Thymus (tissue), 11 donors: ENCODE measurements around the gene TXNDC16. TPM values are rescaled to one million over a fixed set of nuclear protein-coding genes. Genes with fewer than 3 reads are reported as not detected.

Source experiments
- DNase-seq, 9 donors: peaks; one replicate each; pipeline ENCODE4 v3.0.0-alpha.2; 2013; ENCODE audit warnings: low spot score in 9 of 9, low read depth in 6 of 9, missing footprints in 1 of 9
- H3K27ac ChIP-seq, 2 donors: one replicate each; pipeline ENCODE4 v1.5.1; 2013; ENCODE audit warnings: control low read depth in 1 of 2, low read depth in 1 of 2, low read length in 1 of 2, mild to moderate bottlenecking in 1 of 2, moderate library complexity in 1 of 2
- H3K27me3 ChIP-seq, 2 donors: one replicate each; pipeline ENCODE4 v1.5.1; 2013; ENCODE audit warnings: low read length in 1 of 2; ENCODE audit not compliant: control insufficient read depth in 2 of 2, insufficient read depth in 1 of 2
- H3K36me3 ChIP-seq, 2 donors: one replicate each; pipeline ENCODE4 v1.5.1; 2013; ENCODE audit warnings: low read length in 1 of 2, mild to moderate bottlenecking in 1 of 2, moderate library complexity in 1 of 2; ENCODE audit not compliant: control insufficient read depth in 2 of 2, insufficient read depth in 2 of 2
- H3K4me1 ChIP-seq, 2 donors: one replicate each; pipeline ENCODE4 v1.5.1; 2013; ENCODE audit warnings: low read length in 2 of 2; ENCODE audit not compliant: control insufficient read depth in 2 of 2, insufficient read depth in 2 of 2
- H3K4me3 ChIP-seq, 2 donors: one replicate each; pipeline ENCODE4 v1.5.1; 2013; ENCODE audit warnings: low read length in 2 of 2, control low read depth in 1 of 2, mild to moderate bottlenecking in 1 of 2
- H3K9me3 ChIP-seq, 2 donors: one replicate each; pipeline ENCODE4 v1.5.1; 2013; ENCODE audit warnings: low read length in 1 of 2, mild to moderate bottlenecking in 1 of 2; ENCODE audit not compliant: control insufficient read depth in 2 of 2, insufficient read depth in 1 of 2
- WGBS: extraction: QIAGEN DNeasy Blood & Tissue Kit; methylation state at CpG from one replicate; pipeline ENCODE4 v1.1.7; 2013; 5-methylcytosine and 5-hydroxymethylcytosine counted together
- polyA plus RNA-seq: library from polyadenylated mRNA; stranded (reverse); fragments of 200-250 nt; gene quantifications from one replicate; pipeline ENCODE4 v1.2.3, GENCODE V29; 2013
- total RNA-seq: library from RNA; stranded (reverse); fragments of 120-200 nt; gene quantifications from one replicate; pipeline ENCODE4 v1.2.4, GENCODE V29; 2013
- donor health status: healthy.

Gene TXNDC16
- total and polyA plus RNA-seq, 2 donors: 4.1 to 10.2 TPM

DNA sequence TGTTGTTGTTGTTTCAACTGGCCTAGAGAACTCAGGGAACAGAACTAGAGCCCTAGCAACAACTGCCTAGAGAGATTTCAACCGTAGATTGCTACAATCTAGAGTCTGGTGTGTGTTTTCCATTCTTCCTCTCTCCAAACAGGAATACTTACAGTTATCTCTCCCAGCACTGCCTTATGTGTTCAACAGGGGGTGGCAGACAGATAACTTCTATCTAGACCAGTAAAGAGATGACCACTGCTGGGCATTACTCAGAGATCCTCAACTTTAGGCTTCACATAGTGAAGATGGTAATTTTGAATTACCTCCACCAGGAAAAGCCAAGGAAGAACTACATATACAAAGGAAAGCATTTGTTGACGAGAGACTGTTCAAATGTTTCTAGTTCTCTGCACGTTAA is 4.8 kb downstream of the TXNDC16 start:
- no peak for DNase-seq
- no peak overlapping the region for H3K27ac ChIP-seq
- H3K9me3 ChIP-seq: no peaks in the 10 kb centered on the region
- peaks cover 9 to 12% of the 10 kb centered on the region in 2 donors for H3K4me1 ChIP-seq
- no peak overlapping the region for H3K4me3 ChIP-seq
- WGBS: 97% methylated on average over 3 of the region's 3 CpGs
- no peaks in the 10 kb centered on the region for H3K27me3 ChIP-seq
- H3K36me3 ChIP-seq: peaks cover 0 to 6% of the 10 kb centered on the region in 2 donors

- peaks cover 0 to 6% of the 10 kb centered on the region in 2 donors for H3K36me3 ChIP-seq
- H3K4me3 ChIP-seq: no peak overlapping the region
- WGBS: 92% methylated on average over 2 of the region's 2 CpGs
- no peaks in the 10 kb centered on the region for H3K9me3 ChIP-seq
- H3K27me3 ChIP-seq: no peaks in the 10 kb centered on the region
- no peak overlapping the region for H3K27ac ChIP-seq
- peaks cover 9 to 12% of the 10 kb centered on the region in 2 donors for H3K4me1 ChIP-seq
- no peak for DNase-seq
Observed at GRCh38 chr14:52547027-52547426, 5.3 kb downstream of the TXNDC16 start.

- WGBS: 95% methylated on average over 4 of the region's 4 CpGs
- no peak for DNase-seq
- no peaks in the 10 kb centered on the region for H3K9me3 ChIP-seq
- H3K27me3 ChIP-seq: no peaks in the 10 kb centered on the region
- peaks cover 9 to 11% of the 10 kb centered on the region in 2 donors for H3K4me1 ChIP-seq
- no peak overlapping the region for H3K27ac ChIP-seq
- peaks cover 0 to 8% of the 10 kb centered on the region in 2 donors for H3K36me3 ChIP-seq
- no peak overlapping the region for H3K4me3 ChIP-seq
Observed at GRCh38 chr14:52546318-52546670, 6.0 kb downstream of the TXNDC16 start.

DNA sequence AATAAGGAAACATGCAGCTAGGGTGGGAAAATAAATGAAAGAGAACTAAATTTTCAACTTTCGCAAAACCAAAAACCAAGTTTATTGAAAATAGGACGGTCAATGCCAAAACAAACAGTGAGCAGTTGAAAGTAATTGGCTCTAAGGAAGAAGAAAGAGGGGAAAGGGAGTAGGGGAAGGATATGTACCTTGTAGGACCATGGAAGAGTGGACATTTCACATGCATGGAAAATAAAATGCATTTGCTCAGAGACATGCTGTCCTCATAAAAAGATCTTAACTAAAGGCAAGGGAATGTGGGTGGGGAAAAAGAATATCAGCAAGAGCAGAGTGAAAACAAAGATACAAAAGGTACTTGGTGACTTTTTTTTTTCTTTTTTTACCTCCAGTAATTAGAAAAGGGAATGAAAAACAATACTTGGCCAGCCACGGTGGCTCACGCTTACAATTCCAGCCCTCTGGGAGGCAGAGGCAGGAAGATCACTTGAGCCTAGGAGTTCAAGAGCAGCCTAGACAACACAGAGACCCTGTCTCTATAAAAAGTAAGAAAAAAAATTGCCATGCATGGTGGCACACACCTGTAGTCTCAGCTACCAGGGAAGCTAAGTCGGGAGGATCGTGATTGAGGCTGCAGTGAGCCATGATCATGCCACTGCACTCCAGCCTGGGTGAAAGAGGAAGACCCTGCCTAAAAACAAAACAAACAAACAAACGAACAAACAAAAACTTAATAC is 6.6 kb downstream of the TXNDC16 start:
- DNase-seq: no peak
- H3K36me3 ChIP-seq: peaks cover 0 to 8% of the 10 kb centered on the region in 2 donors
- no peak overlapping the region for H3K4me3 ChIP-seq
- no peaks in the 10 kb centered on the region for H3K27me3 ChIP-seq
- peaks cover 3 to 6% of the 10 kb centered on the region in 2 donors for H3K4me1 ChIP-seq
- WGBS: 97% methylated on average over 7 of the region's 7 CpGs
- no peaks in the 10 kb centered on the region for H3K9me3 ChIP-seq
- no peak overlapping the region for H3K27ac ChIP-seq

DNA sequence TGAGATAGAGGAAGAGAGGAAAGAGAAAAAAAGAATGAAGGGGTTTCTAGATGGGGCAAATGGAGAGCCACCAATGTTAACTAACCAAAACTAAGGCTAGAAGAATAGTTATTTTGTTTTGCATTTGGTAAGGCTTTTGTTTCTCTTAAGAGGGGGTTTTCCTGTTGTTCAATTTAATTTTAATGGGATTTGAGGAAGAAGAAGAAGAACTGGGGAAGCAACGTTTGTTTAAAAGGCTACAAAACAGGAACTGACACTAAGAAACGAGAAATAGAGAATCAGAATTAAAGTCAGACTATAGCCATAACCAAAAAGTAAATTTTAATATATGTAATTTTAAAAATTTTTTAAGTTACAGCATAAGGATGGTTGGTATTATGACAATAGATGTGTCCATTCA is 13.7 kb downstream of the TXNDC16 start:
- DNase-seq: no peak
- WGBS: 85% methylated on average over 2 of the region's 2 CpGs
- Histone ChIP-seq H3K4me3 (no peak overlapping the region), H3K4me1 (no peaks in the 10 kb centered on the region), H3K27ac (no peak overlapping the region), H3K9me3 (no peaks in the 10 kb centered on the region), H3K27me3 (no peaks in the 10 kb centered on the region), H3K36me3 (peaks cover 23 to 44% of the 10 kb centered on the region in 2 donors)

DNA sequence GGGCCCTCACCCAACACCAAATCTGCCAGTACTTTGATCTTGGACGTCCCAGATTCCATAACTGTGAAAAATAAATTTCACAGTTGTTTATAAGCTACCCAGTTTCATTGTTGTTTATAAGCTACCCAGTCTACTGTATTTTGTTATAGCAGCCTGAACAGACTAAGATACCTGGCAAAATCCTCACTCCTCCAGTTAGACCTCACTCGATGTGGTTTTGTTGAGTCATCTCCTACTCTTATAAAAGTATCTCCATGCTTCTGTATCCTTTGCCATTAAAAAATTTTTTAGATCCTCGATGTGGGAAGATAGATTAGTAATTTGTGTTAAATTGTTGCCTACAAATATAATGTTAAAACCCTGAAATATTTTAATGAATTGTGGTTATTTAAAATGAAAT is 16.0 kb downstream of the TXNDC16 start:
- Histone ChIP-seq H3K27ac (no peak overlapping the region), H3K4me3 (no peak overlapping the region), H3K9me3 (no peaks in the 10 kb centered on the region), H3K4me1 (no peaks in the 10 kb centered on the region), H3K27me3 (no peaks in the 10 kb centered on the region), H3K36me3 (peaks cover 25 to 44% of the 10 kb centered on the region in 2 donors)
- 97% methylated on average over 3 of the region's 3 CpGs for WGBS
- DNase-seq: no peak

DNA sequence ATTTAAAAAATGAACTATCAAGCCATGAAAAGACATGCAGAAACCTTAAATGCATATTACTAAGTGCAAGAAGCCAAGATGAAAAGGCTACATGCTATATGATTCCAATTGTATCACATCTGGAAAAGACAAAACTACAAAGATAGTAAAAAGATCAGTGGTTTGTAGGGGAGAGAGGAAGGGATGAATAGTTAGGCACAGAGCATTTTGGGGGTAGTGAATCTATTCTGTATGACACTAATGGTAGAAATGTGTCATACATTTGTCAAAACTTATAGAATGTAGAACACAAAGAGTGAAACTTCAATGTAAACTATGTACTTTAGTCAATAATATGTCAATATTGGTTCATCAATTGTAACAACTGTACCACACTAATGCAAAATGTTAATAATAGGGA is 20.8 kb downstream of the TXNDC16 start:
- no peak for DNase-seq
- Histone ChIP-seq H3K4me1 (no peaks in the 10 kb centered on the region), H3K27me3 (no peaks in the 10 kb centered on the region), H3K4me3 (no peak overlapping the region), H3K9me3 (peaks cover 0 to 4% of the 10 kb centered on the region in 2 donors), H3K36me3 (peaks cover 19 to 40% of the 10 kb centered on the region in 2 donors), H3K27ac (no peak overlapping the region)

- peaks cover 0 to 9% of the 10 kb centered on the region in 2 donors for H3K36me3 ChIP-seq
- peaks cover 0 to 4% of the 10 kb centered on the region in 2 donors for H3K9me3 ChIP-seq
- H3K27me3 ChIP-seq: no peaks in the 10 kb centered on the region
- H3K4me3 ChIP-seq: no peak overlapping the region
- WGBS: 96% methylated on average over 4 of the region's 4 CpGs
- H3K4me1 ChIP-seq: no peaks in the 10 kb centered on the region
- no peak overlapping the region for H3K27ac ChIP-seq
- no peak for DNase-seq
Observed at GRCh38 chr14:52527052-52527451, 25.3 kb downstream of the TXNDC16 start.

DNA sequence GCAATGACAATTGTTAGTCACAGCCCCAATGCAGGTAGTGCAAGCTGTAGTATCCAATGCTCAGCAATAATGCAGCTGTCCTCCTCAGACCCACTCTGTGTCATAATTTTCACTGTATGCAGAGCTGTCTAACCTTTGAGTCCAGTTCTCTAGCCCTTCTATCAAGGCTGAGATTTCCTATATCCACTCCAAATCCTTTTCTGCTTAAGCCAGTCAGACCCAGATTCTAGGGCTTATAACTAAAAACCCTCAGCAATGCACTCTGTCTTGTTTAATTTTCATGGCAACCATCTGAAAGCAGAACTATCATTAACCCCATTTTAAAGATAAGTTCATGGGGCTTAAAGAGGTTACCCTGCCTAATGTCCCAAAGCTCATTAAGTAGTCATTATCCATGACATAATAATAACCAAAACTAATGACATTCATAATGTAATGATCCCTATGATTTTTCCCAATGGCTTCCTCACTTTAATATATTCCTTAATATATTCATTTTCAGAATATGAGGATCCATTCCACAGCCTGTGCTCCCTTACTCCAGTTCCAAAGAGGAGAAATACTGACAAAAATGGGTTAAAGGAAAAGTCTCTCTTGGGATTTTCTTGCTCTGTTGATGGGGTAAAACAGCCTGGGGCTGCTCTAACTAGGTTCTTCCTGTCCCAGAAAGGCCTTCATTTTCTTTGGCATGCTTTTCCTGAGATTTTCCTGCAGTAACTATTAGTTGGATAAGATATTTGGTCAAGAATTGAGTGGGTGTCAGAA is 29.5 kb downstream of the TXNDC16 start:
- Histone ChIP-seq H3K9me3 (peaks cover 0 to 4% of the 10 kb centered on the region in 2 donors), H3K27ac (no peak overlapping the region), H3K27me3 (no peaks in the 10 kb centered on the region), H3K4me1 (no peaks in the 10 kb centered on the region), H3K4me3 (no peak overlapping the region), H3K36me3 (peaks cover 0 to 13% of the 10 kb centered on the region in 2 donors)
- DNase-seq: no peak
